Fibroblast of lung (primary cell): ENCODE results near the gene CLMP. TPM values are rescaled to one million over a fixed set of nuclear protein-coding genes. Genes with fewer than 3 reads are reported as not detected.

Source experiments
- DNase-seq, 2 donors: peaks; one replicate each; pipeline versions ENCODE4 v3.0.0 to v3.0.0-alpha.2; 2010; ENCODE audit warnings: low read depth in 2 of 2
- H2AFZ ChIP-seq: 2 replicates; pipeline ENCODE4 v1.5.1; 2012; ENCODE audit warnings: low read length, control low read depth, inconsistent platforms
- H3K27ac ChIP-seq: 2 replicates; pipeline ENCODE4 v1.5.1; 2011; ENCODE audit warnings: low read length, control low read depth; ENCODE audit not compliant: insufficient read depth
- H3K27me3 ChIP-seq: 2 replicates; pipeline ENCODE4 v1.5.1; 2011; ENCODE audit warnings: mild to moderate bottlenecking, low read length; ENCODE audit not compliant: control insufficient read depth, insufficient read depth
- H3K36me3 ChIP-seq: 2 replicates; pipeline ENCODE4 v1.5.1; 2011; ENCODE audit warnings: low read length; ENCODE audit not compliant: control insufficient read depth, insufficient read depth
- H3K4me1 ChIP-seq: 2 replicates; pipeline ENCODE4 v1.5.1; 2011; ENCODE audit warnings: low read length; ENCODE audit not compliant: control insufficient read depth, insufficient read depth; ENCODE audit errors: extremely low read depth
- H3K4me2 ChIP-seq: 2 replicates; pipeline ENCODE4 v1.5.1; 2011; ENCODE audit warnings: low read length, control low read depth; ENCODE audit not compliant: insufficient read depth; ENCODE audit errors: extremely low read depth
- H3K4me3 ChIP-seq, 4 experiments: fragments of 200-600 bp in 1 of 4; sonication (generic) in 1 of 4; replicated peaks in 1 of 4; 2 replicates each; pipeline ENCODE4 v1.5.1; 2011 to 2016; ENCODE audit warnings: low read length in 4 of 4, low read depth in 3 of 4, mild to moderate bottlenecking in 3 of 4, control low read depth in 2 of 4, inconsistent platforms in 1 of 4, mixed read lengths in 1 of 4; ENCODE audit not compliant: insufficient read depth in 1 of 4; ENCODE audit errors: control extremely low read depth in 1 of 4
- H3K79me2 ChIP-seq: 2 replicates; pipeline ENCODE4 v1.5.1; 2012; ENCODE audit warnings: mild to moderate bottlenecking, low read length, inconsistent platforms; ENCODE audit not compliant: control insufficient read depth, insufficient read depth
- H3K9ac ChIP-seq: 2 replicates; pipeline ENCODE4 v1.5.1; 2011; ENCODE audit warnings: mild to moderate bottlenecking, low read length, control low read depth; ENCODE audit not compliant: insufficient read depth
- H3K9me3 ChIP-seq: 2 replicates; pipeline ENCODE4 v1.5.1; 2012; ENCODE audit warnings: low read depth, low read length; ENCODE audit not compliant: control insufficient read depth, insufficient read depth
- H4K20me1 ChIP-seq: 2 replicates; pipeline ENCODE4 v1.5.1; 2011; ENCODE audit warnings: low read length; ENCODE audit not compliant: control insufficient read depth, insufficient read depth; ENCODE audit errors: extremely low read depth
- EZH2 ChIP-seq: IDR thresholded peaks from 2 replicates; pipeline ENCODE4 v1.5.1; 2012; ENCODE audit warnings: low read length, control low read depth, mild to moderate bottlenecking; ENCODE audit errors: missing control alignments
- polyA plus RNA-seq, 2 donors: library from polyadenylated mRNA; depleted of rRNA in 1 of 2; stranded (reverse) in 1 of 2; unstranded in 1 of 2; fragments of >200 nt; gene quantifications; 2 replicates each; pipeline ENCODE4 v1.2.1, GENCODE V29; 2011 to 2012; ENCODE audit warnings: missing spikeins in 1 of 2
- total RNA-seq: library from RNA; depleted of rRNA; stranded (reverse); fragments of >200 nt; gene quantifications from 2 replicates; pipeline ENCODE4 v1.2.1, GENCODE V29; 2014
- TF ChIP-seq, protein P1 (sequence below), 2 donors: IDR thresholded peaks in 1 of 2; conservative IDR thresholded peaks in 1 of 2; 1 replicate in 1 of 2; 2 replicates in 1 of 2; pipeline ENCODE4 v1.5.1; 2011 to 2012; ENCODE audit warnings: low read length in 2 of 2, control low read depth in 1 of 2, inconsistent platforms in 1 of 2, low read depth in 1 of 2, mild to moderate bottlenecking in 1 of 2

Gene CLMP
- total and polyA plus RNA-seq, 2 donors (not counting 1 experiment from before 2014, with no cell fraction given): 107 to 243 TPM

DNA sequence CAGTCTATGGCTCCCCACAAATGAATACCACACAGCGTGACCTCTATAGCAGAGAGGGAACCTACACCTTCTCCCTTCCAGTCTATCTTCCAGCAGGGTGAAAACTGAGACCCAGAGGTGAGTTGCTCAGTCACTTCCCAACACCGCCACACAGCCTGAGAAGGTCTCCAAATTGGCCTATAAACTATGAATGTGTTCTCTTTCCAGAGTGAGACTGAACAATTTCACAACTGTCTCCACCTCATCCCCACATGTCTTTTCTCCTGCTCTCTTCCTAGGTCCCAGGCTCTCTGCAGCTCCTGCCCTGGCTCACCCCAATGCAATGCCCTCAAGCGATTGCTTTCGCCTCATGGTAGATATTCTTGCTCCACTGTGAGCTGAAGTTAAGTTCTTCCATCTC, 14.0 kb downstream of the CLMP start:
- Histone ChIP-seq H3K27ac (no peak overlapping the region), H4K20me1 (no peaks in the 10 kb centered on the region), H3K27me3 (no peaks in the 10 kb centered on the region), H3K36me3 (peaks cover 1% of the 10 kb centered on the region), H2AFZ (no peak overlapping the region), H3K4me2 (no peak overlapping the region), H3K4me1 (peaks cover 31% of the 10 kb centered on the region), H3K79me2 (peaks cover 77% of the 10 kb centered on the region), H3K9ac (no peak overlapping the region), H3K9me3 (no peaks in the 10 kb centered on the region), H3K4me3 (no peak overlapping the region)
- TF ChIP-seq, protein P1, sequence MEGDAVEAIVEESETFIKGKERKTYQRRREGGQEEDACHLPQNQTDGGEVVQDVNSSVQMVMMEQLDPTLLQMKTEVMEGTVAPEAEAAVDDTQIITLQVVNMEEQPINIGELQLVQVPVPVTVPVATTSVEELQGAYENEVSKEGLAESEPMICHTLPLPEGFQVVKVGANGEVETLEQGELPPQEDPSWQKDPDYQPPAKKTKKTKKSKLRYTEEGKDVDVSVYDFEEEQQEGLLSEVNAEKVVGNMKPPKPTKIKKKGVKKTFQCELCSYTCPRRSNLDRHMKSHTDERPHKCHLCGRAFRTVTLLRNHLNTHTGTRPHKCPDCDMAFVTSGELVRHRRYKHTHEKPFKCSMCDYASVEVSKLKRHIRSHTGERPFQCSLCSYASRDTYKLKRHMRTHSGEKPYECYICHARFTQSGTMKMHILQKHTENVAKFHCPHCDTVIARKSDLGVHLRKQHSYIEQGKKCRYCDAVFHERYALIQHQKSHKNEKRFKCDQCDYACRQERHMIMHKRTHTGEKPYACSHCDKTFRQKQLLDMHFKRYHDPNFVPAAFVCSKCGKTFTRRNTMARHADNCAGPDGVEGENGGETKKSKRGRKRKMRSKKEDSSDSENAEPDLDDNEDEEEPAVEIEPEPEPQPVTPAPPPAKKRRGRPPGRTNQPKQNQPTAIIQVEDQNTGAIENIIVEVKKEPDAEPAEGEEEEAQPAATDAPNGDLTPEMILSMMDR (conservative IDR thresholded peaks at IDR 0.05 in 1 of 2, IDR thresholded peaks at IDR 0.05 in 1 of 2; ENCODE audit: low read depth in 1 of 2, low read length in 2 of 2): no peak
- TF ChIP-seq EZH2: no peak
- DNase-seq: no peak

DNA sequence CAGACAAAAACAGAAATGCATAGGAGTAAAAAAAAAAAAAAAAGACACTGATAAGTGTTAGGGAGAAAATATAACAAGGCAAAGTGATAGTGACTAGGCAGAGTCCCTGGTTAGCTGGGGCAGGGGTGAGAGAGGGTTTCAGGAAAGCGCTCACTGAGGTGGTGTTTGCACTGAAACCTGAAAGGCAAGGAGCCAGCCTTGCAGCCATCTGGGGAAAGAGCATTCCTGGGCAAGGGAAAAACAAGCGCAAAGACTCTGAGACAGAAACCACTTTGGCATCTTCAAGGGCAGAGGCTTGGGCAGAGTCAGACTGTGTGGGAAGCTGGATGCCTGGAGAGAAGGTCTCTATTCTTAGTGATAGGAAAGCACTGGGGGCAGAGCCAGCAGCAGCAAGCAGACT, 14.5 kb downstream of the CLMP start:
- Histone ChIP-seq H3K4me2 (no peak overlapping the region), H3K4me3 (no peak overlapping the region), H3K27me3 (no peaks in the 10 kb centered on the region), H3K9ac (no peak overlapping the region), H4K20me1 (no peaks in the 10 kb centered on the region), H3K27ac (peak overlapping the region; percentile 13), H2AFZ (no peak overlapping the region), H3K36me3 (no peaks in the 10 kb centered on the region), H3K9me3 (no peaks in the 10 kb centered on the region), H3K79me2 (peaks cover 72% of the 10 kb centered on the region), H3K4me1 (peaks cover 34% of the 10 kb centered on the region)
- TF ChIP-seq, protein P1 (conservative IDR thresholded peaks at IDR 0.05 in 1 of 2, IDR thresholded peaks at IDR 0.05 in 1 of 2; ENCODE audit: low read depth in 1 of 2, low read length in 2 of 2): no peak
- no peak for TF ChIP-seq EZH2
- DNase-seq: peak in 1 of 2 donors; percentile 72

DNA sequence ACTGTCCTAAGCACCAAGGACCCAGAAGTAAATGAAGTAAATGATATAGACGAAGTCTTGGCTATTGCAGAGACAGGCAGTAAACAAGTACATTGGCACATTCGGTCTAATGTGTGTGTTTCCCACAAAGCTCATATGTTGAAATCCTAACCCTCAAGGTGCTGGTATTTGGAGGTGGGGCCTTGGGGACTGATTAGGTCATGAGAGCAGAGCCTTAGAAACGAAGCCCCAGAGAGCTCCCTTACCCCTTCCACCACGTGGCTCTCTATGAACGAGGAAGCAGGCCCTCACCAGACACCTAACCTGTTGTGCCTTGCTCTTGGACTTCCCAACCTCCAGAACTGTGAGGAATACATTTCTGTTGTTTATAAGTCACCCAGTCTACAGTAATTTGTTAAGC, 14.9 kb downstream of the CLMP start:
- H3K4me2 ChIP-seq: no peak overlapping the region
- H3K79me2 ChIP-seq: peaks cover 68% of the 10 kb centered on the region
- no peak for TF ChIP-seq EZH2
- TF ChIP-seq, protein P1 (conservative IDR thresholded peaks at IDR 0.05 in 1 of 2, IDR thresholded peaks at IDR 0.05 in 1 of 2; ENCODE audit: low read depth in 1 of 2, low read length in 2 of 2): no peak
- no peaks in the 10 kb centered on the region for H3K27me3 ChIP-seq
- H2AFZ ChIP-seq: no peak overlapping the region
- no peak overlapping the region for H3K9ac ChIP-seq
- no peaks in the 10 kb centered on the region for H3K36me3 ChIP-seq
- no peaks in the 10 kb centered on the region for H3K9me3 ChIP-seq
- no peak overlapping the region for H3K4me3 ChIP-seq
- peak; percentile 56 to 60 for DNase-seq
- peak overlapping the region; percentile 13 for H3K27ac ChIP-seq
- peaks cover 38% of the 10 kb centered on the region for H3K4me1 ChIP-seq
- no peaks in the 10 kb centered on the region for H4K20me1 ChIP-seq
